Left ventricle myocardium inferior (tissue), 1 donor: ENCODE data around the gene TOP3A. TPM values are rescaled to one million over a fixed set of nuclear protein-coding genes. Genes with fewer than 3 reads are reported as not detected.

ENCODE experiments used
- DNase-seq: peaks from one replicate; pipeline ENCODE4 v3.0.0-alpha.2; 2020
- H3K27ac ChIP-seq: fragments of 200-600 bp; replicated peaks from 2 replicates; pipeline ENCODE4 v1.8.0; 2021
- H3K27me3 ChIP-seq: fragments of 200-600 bp; 2 replicates; pipeline ENCODE4 v1.8.0; 2021; ENCODE audit warnings: low read depth
- H3K36me3 ChIP-seq: fragments of 200-600 bp; 2 replicates; pipeline ENCODE4 v1.8.0; 2021
- H3K4me1 ChIP-seq: fragments of 200-600 bp; 2 replicates; pipeline ENCODE4 v1.8.0; 2021
- H3K4me3 ChIP-seq: fragments of 200-600 bp; 2 replicates; pipeline ENCODE4 v1.8.0; 2021; ENCODE audit warnings: mild to moderate bottlenecking, moderate library complexity
- H3K9me3 ChIP-seq: fragments of 200-600 bp; replicated peaks from 2 replicates; pipeline ENCODE4 v1.8.0; 2021
- intact Hi-C: fragments of 100-400 bp; cut with micrococcal nuclease; formaldehyde crosslinking; loops from one replicate; pipeline ENCODE4 v1.11.0; 2022
- total RNA-seq: library from RNA; stranded (reverse); fragmentation: NEBNext Ultra II Directional; extraction: Animal tissue kit (Norgen Biotek cat#: 25700); gene quantifications from one replicate; pipeline ENCODE4 v1.2.1, GENCODE V29; 2021
- TF ChIP-seq, protein P1 (sequence below): fragments of 200-600 bp; IDR thresholded peaks from 2 replicates; pipeline ENCODE4 v1.8.0; 2021; ENCODE audit warnings: antibody characterized with exemption, mild to moderate bottlenecking, borderline replicate concordance
- donor health status: DM: no; HTN: yes; CAD: no; lungs with severe emphysema.

Gene TOP3A
- total RNA-seq, 1 donor from 2014 or later, result 10.4 TPM

DNA sequence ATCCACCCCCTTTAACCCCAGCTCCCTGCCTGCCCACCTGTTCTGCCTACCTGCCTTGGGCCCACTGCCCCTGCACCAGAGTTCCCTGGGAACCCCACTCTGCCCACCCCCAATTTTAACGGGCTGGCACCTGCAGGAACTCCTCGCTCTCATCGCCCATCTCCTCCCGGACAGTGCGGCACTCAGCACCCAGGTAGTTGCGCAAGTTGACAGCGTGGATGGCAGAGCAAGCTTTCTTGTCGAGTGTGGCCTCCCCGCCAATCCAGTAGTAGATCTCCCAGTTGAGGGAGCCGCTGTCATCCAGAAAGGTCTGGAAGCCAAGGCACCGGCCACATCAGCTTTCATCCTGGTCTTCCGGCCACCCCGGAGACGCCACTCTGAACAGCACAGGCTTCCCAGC lies 64.1 kb downstream of the TOP3A start:
- TF ChIP-seq, protein P1, sequence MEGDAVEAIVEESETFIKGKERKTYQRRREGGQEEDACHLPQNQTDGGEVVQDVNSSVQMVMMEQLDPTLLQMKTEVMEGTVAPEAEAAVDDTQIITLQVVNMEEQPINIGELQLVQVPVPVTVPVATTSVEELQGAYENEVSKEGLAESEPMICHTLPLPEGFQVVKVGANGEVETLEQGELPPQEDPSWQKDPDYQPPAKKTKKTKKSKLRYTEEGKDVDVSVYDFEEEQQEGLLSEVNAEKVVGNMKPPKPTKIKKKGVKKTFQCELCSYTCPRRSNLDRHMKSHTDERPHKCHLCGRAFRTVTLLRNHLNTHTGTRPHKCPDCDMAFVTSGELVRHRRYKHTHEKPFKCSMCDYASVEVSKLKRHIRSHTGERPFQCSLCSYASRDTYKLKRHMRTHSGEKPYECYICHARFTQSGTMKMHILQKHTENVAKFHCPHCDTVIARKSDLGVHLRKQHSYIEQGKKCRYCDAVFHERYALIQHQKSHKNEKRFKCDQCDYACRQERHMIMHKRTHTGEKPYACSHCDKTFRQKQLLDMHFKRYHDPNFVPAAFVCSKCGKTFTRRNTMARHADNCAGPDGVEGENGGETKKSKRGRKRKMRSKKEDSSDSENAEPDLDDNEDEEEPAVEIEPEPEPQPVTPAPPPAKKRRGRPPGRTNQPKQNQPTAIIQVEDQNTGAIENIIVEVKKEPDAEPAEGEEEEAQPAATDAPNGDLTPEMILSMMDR, result no peak
- H3K4me3 ChIP-seq, result no peak overlapping the region
- DNase-seq, result no peak
- no peaks in the 10 kb centered on the region for H3K9me3 ChIP-seq
- no peaks in the 10 kb centered on the region for H3K27me3 ChIP-seq
- intact Hi-C loops, result no loop called here
- H3K4me1 ChIP-seq, result peaks cover 33% of the 10 kb centered on the region
- H3K36me3 ChIP-seq, result peaks cover 99% of the 10 kb centered on the region
- H3K27ac ChIP-seq, result no peak overlapping the region

DNA sequence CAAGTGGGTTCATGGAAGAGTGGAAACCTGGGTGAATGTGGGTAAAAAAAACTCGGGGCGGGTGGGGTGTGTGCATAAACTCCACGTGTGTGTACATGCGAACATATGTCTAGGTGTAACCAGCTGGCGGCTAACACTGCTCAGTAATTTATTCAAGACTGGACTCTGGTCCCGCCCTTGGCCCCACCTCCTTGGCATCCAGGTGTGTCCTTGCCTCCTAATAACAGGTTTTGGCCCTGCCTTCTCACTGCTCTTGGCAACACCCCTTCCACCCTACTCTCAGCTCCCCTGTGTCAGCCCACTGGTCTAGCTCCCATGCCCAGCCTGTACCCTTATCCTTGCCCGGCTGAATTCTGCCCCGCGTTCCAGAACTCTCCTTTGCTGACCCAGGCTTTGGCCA lies 64.5 kb downstream of the TOP3A start:
- Histone ChIP-seq H3K36me3 (peaks cover 99% of the 10 kb centered on the region), H3K27me3 (no peaks in the 10 kb centered on the region), H3K4me3 (no peak overlapping the region), H3K27ac (no peak overlapping the region), H3K9me3 (no peaks in the 10 kb centered on the region), H3K4me1 (peaks cover 29% of the 10 kb centered on the region)
- TF ChIP-seq, protein P1, result no peak
- intact Hi-C loops, result no loop called here
- no peak for DNase-seq

DNA sequence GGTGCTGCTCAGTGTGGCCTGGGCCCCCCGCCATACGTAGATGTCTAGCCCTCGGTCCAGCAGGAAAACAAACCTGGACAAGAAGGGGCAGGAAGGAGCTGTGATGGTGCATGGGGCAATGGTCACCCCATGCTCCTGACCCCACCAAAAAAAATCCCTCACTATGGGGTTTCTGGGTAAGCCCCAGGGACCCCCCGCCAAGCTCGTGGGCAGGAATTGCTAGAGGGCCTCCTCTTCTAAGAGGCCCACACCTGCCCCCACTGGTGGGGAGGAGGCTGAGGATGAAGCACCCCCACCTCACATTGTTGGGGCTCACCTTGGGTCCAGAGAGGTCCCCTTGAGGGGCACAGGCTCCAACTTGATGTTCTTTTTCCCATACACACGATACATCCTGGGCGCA lies 66.0 kb downstream of the TOP3A start:
- Histone ChIP-seq H3K4me1 (peaks cover 29% of the 10 kb centered on the region), H3K36me3 (peaks cover 97% of the 10 kb centered on the region), H3K27me3 (no peaks in the 10 kb centered on the region), H3K27ac (peak overlapping the region; percentile 87), H3K4me3 (peak overlapping the region; percentile 11), H3K9me3 (no peaks in the 10 kb centered on the region)
- TF ChIP-seq, protein P1, result no peak
- no peak for DNase-seq
- intact Hi-C loops, result no loop called here

DNA sequence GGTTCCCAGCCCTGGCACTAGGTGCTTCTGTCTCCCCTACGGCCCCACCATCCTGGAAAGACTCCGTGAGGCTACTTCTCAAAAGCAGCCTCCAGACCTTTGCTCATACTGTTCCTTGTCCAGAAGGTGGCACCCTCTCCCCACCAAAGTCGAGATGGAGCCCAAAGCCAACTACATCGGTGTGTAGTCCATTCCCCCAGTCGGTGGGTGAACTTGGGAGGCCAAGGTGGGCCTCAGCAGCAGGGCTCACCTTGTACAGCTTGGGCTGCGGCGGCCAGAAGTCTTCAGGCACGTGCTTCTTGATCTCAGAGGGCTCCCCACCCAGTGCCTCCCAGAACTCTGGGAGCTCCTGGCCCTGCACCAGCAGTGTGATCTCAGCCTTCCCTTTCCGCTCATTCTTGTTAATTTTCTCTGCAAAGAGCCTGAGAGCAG lies 66.5 kb downstream of the TOP3A start:
- TF ChIP-seq, protein P1, result peak; percentile 72
- DNase-seq, result peak; percentile 53
- H3K9me3 ChIP-seq, result no peaks in the 10 kb centered on the region
- intact Hi-C loops, result no loop called here
- peaks cover 97% of the 10 kb centered on the region for H3K36me3 ChIP-seq
- H3K4me1 ChIP-seq, result peaks cover 29% of the 10 kb centered on the region
- no peaks in the 10 kb centered on the region for H3K27me3 ChIP-seq
- H3K27ac ChIP-seq, result peak overlapping the region; percentile 87
- no peak overlapping the region for H3K4me3 ChIP-seq

DNA sequence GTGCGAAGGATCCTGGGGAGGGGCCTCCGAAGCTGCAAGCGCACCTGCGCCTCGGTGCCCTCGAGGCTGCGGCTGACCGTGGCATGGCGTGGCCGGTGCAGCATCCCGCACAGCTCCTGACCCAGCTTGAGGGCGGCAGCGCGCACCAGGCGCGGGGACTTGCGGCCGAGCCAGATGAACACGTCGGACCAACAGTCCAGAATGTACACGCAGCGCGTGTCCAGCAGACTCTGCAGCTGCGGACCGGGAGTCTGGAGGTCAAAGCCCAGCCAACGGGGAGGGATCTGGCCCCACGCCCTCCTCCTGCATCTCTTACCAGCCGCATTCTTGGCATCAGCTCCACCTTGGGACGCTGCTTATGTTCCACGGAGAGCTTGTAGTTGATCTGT lies 67.2 kb downstream of the TOP3A start:
- H3K27me3 ChIP-seq, result no peaks in the 10 kb centered on the region
- peaks cover 94% of the 10 kb centered on the region for H3K36me3 ChIP-seq
- no peak overlapping the region for H3K4me3 ChIP-seq
- peaks cover 29% of the 10 kb centered on the region for H3K4me1 ChIP-seq
- peak; percentile 48 for DNase-seq
- peak overlapping the region; percentile 87 for H3K27ac ChIP-seq
- intact Hi-C loops, result no loop called here
- TF ChIP-seq, protein P1, result no peak
- H3K9me3 ChIP-seq, result no peaks in the 10 kb centered on the region
